NCI-H524 (cell line): ENCODE measurements around the gene EHD1.

Experiments
- DNase-seq, 2 experiments: peaks; one replicate each; lab custom pipeline; 2025; lab: John Stamatoyannopoulos, UW

The EHD1 gene

DNA sequence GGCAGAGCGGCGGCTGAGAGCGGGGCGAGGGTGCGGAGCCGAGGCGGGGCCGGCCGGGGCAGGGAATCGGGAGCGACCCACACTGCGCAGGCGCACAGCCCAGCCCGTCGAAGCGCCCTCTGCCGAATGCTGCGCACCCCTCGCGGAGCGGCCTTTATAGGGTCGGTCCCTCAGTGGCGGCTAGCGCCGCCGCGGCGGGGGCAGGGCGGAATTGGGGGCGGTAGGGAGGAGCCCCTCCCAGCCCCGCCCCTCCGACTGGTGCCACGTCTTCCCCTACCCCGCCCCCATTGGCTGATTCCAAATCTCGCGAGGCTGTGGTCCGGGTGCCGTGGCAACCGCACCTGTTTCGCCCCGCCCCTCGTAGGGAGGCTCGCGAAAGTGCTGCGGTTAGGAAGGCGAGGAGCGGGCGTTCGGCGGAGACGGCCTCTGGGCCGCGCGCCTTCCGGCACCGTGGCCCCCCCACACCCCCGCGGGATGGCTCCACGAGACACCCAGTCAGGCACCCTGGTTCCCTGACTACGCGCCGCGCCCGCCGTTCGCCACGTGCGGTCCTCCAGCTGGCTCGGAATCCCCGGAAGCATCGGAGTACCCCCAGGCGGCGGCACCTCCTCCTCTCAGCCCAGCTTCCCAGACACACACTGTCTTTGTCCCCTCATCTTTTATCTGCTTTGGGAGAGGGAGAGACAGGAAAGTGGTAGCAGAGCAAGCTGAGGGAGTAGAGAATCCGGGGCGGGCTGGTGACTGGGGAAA is at the start of gene EHD1:
Gene EHD1 (minus strand): TSS at position 128 of the 750 bp plus-strand sequence. CDS start 157 bp downstream, outside the sequence.
- peak; percentile 91 to 98 for DNase-seq

DNA sequence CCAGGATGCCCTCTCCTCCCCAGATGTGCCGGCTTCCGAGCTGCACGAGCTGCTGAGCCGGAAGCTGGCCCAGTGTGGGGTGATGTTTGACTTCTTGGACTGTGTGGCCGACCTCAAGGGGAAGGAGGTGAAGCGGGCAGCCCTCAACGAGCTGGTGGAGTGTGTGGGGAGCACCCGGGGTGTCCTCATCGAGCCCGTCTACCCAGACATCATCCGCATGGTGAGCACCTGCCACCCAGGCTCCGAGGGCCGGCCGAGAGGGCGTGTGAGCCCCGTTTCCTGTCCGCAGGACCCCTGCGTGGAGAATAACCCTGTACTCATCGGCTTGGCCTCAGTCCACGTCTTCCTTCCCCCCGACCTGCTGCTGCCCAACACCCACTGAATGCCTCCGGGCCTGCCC is 48.3 kb upstream of the EHD1 start:
- no peak for DNase-seq

DNA sequence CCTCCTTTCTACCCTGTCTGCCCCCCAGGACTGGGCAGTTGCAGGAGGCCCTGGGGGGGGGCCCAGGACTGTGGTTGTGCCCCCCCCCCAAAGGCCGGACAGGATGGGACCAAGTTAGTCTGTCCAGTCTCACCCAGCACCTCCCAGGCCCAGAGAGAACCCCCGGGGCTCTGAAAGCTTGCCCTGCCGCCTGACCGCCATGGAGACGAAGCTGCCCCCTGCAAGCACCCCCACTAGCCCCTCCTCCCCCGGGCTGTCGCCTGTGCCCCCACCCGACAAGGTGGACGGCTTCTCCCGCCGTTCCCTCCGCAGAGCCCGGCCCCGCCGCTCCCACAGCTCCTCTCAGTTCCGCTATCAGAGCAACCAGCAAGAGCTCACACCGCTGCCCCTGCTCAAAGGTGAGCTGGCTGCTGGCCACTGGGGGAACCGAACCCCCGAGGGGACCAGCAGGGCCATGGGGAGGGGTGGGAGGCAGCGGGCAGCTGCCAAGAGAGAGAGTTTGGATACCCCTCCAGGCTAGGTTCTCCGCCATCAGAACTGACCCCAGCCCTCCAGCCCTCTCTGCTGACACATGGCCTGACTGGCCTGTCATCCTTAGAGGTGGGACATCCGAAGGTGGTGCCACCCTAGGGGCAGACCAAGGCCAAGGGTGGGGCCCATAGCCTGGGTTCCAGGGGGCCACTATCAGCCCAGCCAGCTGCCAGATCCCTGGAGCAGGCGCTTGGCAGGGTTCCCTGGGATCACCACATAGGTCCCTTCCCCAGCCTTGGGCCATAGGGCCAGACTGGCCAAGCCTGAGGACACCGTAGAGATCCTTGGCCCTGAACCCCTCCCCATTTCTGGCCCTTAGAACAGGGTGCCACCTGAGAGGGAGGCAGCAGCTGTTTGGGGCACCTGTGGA is 47.4 kb upstream of the EHD1 start:
- no peak for DNase-seq

DNA sequence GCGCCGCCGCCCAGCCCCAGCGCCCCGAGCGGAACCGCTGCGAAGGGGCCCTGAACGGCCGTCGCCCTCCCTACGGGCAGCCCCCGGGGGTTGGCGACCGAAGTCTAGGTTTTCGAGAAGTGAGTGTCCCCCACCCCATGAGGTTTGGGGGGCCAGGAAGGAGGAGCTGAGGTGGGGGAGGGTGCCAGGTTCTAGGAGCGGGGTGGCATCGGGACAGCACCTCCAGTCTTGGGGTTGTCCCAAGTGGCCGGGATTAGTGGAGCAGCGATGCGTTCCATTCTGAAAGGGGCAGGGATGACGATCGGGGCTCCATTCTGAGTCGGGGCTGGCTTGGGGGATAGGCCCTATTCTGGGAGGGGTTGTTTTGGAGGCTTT is 46.5 kb upstream of the EHD1 start:
- DNase-seq, result no peak

DNA sequence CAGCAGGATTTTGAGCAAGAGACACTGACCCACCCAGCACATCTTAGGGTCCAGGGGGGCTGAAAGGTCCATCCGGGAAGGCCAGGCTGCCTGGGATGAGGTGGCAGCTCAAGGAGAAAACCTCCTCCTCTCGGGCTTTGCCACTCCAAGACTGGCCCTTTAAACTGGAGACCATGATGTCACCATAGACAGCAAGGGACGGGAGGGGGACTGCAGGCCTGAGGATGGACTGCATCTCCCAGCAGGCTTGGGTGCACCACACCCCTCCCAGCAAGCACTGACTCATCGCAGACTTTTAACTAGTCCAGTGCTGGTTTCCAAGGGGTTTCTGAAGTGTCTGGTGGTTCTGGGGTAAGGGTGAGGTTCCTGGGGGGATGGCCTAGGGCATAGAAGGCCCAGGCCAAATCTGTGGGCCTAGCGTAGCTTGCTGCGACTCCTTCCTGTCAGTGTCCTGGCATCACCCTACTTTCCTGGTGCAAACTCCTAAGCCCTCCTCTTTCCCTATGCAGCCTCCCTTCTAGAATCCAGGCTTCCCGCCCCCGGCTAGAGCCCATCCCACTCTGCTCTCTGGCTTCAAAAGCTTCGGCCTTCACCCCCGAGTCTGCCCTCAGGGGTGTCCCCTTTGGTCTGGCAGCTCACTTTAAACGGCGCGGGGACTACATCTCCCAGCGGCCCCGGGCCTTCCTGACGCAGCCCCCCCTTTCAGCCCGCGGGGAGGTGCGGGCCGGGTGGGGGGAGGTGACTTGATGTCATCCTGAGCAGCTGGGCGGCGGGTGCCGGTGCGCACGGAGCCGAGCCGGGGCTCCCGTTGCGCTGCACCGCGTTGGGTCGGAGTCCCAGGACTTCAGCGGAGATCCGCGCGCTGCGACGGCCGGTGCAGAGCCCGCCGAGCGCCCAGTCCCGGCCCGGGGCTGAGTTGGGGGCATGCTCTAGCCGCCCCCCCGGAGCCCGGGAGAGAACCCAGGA is 45.8 kb upstream of the EHD1 start, which contains the start of gene PPP2R5B:
Gene PPP2R5B (plus strand): TSS at position 746 of the 966 bp plus-strand sequence. CDS start 1,046 bp downstream, outside the sequence.
- peak; percentile 69 to 81 for DNase-seq

DNA sequence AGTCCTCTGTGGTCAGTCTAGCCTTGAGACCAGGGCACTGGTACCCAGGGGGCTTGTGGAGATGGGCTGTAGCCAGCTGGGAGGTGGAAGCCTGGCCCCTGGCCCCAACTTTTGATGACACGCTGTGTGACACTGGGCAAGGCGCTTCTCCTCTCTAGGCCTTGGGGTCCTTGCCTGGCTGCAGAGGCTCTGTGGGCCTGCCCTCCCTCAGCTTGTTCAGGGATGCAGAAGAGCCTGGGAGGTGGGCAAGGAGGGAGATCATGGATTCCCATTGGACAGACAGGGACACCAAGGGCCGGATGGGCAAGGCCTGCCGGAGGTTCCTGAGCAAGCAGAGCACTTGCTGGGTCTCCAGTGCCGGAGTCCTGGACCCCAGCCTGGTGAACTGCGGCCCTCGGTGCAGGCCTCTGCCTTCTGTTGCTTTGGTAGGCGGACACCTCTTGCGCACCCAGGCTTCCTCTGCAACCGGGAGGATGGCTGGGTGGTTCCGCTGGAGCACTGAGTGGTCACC is 44.8 kb upstream of the EHD1 start:
- no peak for DNase-seq

DNA sequence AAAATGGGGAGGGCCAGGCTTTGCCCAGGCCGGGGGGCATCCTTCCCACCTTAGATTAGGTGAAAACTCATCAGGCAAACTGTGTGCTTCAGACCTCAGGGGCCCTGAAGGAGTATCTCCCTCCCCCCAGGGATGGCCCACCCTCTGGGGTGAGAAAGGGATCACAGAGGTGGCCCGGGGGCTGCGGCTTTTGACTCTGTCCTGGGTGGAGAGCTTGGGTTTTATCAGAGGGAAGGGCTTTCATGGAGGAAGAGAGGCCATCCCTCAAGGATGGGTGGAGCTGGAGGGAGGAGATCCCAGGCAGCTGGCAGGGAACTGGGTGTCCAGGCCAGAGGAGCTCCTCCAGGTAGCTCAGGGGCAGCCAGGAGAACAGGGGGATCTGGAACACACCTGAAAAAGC is 43.0 kb upstream of the EHD1 start:
- no peak for DNase-seq

DNA sequence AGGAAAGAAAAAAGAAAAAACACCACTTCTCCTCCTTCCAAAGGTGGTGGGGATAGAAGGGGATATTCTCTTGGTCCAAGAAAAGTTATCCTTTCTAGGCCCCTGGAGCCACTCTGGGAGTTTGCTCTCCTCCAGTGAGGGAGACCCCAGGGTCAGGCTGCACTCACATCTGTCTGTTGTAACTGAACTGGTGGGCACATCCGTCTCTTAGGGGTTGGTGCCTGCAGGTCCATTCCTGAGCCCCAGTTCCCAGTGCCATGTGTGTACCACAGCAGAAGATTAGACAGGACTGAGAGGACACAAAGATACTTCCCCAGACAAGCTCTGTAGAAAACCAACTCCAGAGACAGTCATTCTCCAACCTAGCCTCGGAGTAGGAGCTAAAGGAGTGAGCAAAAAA is 41.7 kb upstream of the EHD1 start:
- no peak for DNase-seq

DNA sequence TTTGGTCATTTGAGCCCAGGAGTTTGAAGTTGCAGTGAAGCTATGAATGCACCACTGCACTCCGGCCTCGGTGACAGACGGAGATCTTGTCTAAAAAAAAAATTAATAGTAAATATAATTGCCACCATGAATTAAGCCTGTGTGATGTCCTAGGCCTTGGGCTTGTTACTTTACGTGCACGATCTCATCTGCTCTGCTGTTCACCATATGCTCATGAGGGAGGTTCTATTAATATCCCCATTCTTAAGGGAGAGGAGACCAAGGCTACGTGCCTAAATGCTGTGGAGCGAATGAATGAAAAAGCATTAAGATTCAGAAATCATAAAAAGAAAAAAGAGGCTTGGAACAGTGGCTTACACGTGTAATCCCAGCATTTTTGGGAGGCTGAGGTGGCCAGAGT is 41.2 kb upstream of the EHD1 start:
- no peak for DNase-seq

DNA sequence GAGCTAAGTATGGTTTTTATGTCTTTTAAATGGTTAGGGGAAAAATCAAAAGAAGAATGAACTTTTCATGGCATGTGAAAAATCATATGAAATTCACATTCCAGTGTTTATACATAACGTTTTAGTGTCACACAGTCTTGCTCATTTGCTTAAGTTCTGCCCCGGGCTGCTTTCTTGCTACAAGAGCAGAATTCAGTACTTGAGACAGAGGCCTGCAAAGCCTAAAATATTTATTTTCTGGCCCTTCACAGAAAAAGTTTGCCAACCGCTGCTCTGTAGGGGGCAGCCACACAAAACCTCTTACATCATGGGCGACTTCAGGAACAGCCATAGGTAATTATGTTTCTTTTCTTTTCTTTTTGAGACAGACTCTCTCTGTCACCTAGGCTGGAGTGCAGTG is 39.6 kb upstream of the EHD1 start:
- DNase-seq, result no peak

DNA sequence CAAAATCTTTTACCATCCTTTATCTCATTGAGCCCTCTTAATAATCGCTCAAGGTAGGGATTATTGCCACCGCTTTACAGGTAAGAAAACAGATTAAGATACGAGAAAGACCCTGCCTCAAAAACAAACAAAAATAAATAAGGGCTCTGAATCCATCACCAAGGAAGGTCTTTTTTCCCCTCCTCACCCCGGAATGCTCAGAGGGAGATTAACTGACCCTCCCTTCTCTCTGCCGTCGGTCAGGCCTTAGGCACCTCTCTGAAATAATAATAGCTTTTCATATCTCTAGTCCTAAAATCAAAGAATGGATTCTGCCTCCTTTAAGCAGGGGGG is 39.2 kb upstream of the EHD1 start:
- no peak for DNase-seq

DNA sequence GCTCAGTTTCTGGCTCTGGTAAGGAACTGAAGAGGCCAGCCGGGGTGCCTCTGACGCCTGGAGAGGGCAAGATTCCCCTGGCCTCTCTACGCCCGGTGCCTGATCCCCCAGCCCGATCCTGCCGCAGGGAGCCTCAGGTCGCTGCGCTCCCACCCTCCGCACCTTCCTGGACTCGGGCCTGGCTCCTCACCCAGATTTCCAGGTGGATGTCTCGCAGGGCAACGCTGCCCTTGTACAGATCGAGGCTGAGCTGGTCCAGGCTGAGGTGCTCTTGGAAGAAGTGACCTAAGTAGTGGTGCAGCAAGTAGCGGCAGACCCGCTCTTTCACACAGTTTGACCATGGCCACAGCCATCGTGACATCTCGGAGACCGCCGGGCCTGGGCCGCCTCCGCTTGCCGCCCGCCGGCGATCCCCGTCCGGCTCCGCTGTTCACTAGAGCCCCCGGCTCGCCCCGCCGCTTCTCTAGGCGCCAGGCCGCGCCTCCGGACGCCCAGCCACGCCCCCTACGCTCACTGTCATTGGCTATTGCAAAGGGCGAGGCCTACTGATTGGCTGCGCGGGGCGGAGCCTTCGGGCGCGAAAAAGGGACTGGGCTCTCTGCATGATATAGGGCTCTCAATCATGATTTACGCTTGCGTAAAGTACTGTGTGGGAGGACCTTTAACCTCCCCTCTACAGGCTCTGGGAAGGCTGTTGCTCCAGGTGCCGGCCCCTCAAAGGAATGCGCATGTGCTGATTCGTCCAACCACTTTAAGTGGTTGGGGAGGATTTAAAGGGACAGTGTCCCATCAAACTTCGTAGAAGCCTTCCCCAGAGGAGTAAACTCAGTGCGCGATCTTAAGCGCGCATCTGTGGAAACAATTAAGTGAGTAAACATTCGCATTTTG is 38.6 kb upstream of the EHD1 start, which contains the start of gene ATG2A:
Gene ATG2A (minus strand): TSS at position 435 of the 888 bp plus-strand sequence. CDS start 74 bp downstream, at position 361.
- peak; percentile 99 for DNase-seq

DNA sequence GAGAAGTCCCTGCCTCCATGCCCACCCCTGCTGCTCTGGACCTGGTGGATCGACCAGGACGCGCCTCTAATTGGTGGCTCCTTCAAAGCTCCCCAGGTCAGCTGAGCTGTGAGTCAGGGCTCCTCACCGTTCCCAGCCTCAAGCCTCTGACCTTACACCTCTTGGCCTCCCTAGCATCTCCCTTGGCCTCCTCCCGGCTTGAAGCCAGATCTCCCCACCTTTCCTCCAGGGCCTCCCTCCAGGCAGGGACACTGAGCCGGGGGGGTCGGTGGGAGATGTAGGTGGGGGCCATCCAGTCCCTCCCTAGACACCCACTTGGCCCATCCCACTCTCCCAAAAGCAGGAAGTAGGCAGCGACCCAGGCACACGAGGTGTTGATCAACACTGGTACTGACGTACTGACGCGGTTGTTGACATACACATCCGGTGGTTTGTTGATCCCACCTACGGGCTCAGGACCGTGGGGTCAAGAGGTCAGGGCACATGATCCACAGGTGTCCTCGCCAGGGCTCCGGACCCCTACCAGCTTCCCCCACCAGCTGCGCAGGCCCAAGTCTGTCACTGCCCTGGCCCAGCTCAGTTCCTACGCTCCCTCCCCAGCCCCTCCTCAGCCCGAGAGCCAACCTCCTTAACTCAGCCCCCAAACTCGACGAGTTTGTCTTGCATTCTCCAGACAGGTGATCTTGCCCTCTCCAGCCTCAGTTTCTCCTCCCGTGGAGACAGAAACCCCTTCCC is 37.8 kb upstream of the EHD1 start:
- no peak for DNase-seq

DNA sequence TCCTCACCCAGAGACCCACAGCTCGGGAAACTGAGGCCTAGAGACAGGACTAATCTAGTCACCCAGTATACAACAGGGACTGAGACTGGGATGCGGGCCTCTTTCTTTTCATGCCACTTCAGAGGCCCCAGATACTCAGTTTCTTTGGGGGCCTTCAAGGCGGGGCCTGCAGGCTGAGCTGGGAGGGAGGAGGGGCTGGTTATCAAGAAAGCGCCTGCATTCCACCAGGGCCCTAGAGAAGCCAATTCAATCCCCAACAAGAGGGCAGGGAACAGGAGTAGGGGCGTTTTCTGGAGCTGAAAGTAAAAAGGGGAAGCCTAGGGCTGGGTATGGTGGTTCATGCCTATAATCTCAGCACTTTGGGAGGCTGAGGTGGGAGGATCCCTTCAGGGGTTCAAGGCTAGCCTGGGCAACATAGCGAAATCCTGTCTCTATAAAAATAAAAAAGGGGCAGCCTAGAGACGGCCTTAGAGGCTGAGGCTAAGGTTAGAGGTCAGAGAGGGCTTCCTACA is 37.0 kb upstream of the EHD1 start:
- DNase-seq, result no peak

DNA sequence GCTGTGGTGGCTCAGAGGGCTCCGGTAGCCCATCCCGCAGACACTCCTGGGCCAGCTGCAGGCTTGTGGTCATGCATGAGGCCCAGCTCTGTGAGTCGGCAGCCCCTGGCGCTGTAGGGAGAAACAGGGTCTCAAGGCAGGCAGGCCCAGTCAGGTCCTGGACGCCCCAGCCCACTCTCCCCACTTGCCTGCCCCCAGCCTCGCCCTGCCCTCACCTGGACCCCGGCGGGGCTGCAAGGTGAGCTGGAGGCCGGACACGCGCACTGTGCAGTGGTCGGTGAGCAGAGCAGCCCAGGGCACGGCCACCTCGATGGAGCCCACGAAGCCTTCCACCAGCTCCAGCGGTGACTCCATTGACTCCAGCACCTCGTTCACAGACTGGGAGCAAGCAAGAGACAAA is 35.7 kb upstream of the EHD1 start:
- no peak for DNase-seq

DNA sequence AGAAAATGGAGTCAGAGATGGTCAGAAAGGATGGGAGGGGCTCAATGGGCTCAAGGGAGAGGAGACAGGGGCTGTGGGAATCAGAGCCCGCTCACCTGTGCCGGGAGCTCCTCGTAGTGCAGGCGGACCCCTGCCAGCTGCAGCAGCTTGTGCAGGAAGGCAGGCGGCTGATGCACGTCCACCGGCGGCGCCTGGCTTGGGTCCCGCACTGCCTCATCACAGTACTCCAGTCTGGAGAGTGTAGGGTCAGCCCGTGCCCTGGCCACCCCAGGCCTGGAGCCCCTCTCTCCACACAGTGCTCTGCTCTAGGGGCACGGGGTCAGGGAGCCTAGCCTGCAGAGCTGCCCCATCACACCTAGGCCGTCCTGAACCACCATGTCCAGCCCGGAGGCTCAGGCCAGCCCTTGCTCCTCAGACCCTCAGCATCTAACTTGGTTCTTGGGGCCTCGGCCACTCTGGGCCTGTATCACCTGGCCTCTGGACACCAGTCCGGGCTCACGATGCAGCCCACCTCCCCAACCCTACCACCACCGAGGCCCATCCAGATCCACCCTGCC is 34.8 kb upstream of the EHD1 start:
- DNase-seq, result no peak

DNA sequence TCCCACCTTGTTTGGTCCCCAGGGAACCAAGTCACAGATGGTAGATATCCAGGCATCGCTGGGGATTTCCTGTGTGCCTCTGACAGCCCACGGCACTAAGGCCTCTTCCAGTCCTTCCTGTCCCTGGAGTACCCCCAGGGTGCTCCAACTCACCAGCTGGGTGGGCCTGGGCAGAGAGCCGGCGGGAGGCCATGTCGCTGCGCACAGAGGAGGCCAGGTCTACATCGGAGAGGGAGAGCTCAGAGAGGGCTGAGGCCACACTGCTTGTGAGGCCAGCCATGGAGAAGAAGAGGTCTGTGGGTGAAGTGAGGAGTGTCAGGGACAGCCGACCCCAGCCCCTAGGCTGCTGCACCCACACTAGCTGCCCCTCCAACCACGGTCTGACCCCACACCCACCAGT is 33.3 kb upstream of the EHD1 start:
- no peak for DNase-seq

DNA sequence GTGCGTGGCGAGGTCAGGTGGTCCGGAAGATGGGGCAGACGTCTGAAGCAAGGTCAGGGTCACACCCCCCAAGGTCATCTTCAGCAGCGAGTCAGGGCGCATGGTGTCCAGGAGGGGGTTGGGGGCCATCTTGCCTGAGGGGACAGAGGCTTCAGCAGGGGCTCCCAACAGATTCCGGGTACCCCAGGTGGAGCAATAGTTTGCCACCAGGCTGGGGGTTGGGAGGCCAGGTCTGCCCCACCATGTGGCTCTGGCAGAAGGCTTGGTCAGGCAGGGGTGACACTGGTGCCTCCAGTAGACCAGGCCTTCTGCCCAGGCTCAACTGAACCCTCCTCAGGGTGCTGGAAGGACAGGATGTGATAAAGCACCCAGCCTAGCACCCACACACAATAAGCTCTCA is 32.7 kb upstream of the EHD1 start:
- DNase-seq, result no peak

DNA sequence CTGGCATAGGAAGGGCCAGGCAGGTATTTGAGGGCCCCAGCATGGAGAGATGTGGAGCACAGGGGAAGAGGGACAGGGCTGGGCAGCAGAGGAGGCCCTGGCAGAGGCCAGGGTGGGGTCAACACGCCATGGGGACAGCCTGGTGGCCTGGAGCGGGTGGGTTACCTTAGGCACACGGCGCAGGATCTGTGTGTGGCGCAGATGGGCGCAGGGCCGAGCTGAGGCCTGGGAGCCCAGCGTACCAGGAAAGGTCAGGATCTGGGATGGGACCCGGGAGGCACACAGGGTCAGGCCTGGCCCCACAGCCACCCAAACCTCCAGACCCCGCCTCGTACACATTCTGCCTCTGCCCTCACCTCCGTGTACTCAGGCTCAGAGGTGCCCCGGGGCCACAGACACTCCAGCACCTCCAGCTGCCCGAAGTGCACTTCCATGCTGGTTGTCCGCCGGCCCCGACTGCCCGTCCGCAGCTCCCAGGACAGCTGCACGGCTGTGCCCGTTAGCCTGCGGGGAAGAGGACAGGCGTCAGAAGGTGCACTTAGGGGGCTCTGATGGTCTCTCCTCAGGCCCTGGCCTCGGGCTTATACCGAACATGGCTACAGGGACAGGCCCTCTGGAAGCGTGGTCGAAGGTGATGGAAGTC is 32.2 kb upstream of the EHD1 start:
- no peak for DNase-seq
